ENCODE results near the gene DMRT3.

- TF ChIP-seq POLR2A (IDR thresholded peaks at IDR 0.05; ENCODE audit: low read depth, low read length) (no peak), TAF1 (IDR thresholded peaks at IDR 0.05; ENCODE audit: borderline replicate concordance, low read depth, low read length) (no peak)
Observed at GRCh38 chr9:975740-976257, 656 bp upstream of the DMRT3 start.
